Activated CD4-positive, alpha-beta T cell treated with anti-CD3 and anti-CD28 coated beads, Interleukin-2, amount 10 ng/mL, durations not matched to agents 24 days and 14 days (primary cell): Measurements from ENCODE around the gene UBE2E3. TPM values are rescaled to one million over a fixed set of nuclear protein-coding genes. Genes with fewer than 3 reads are reported as not detected.

ENCODE experiments used
- DNase-seq: peaks from one replicate; pipeline ENCODE4 v3.0.0; 2022
- H3K27ac Mint-ChIP-seq: one replicate; pipeline ENCODE4 v1.8.0; 2022; ENCODE audit warnings: mild to moderate bottlenecking, mixed read lengths
- H3K27me3 Mint-ChIP-seq: one replicate; pipeline ENCODE4 v1.8.0; 2022; ENCODE audit warnings: mixed read lengths
- H3K36me3 Mint-ChIP-seq: one replicate; pipeline ENCODE4 v1.8.0; 2022; ENCODE audit warnings: low read depth, mild to moderate bottlenecking, mixed read lengths
- H3K4me1 Mint-ChIP-seq: one replicate; pipeline ENCODE4 v1.8.0; 2021; ENCODE audit warnings: mixed read lengths
- H3K4me3 Mint-ChIP-seq: one replicate; pipeline ENCODE4 v1.8.0; 2022; ENCODE audit warnings: mild to moderate bottlenecking, moderate library complexity, mixed read lengths
- H3K9me3 Mint-ChIP-seq: one replicate; pipeline ENCODE4 v1.8.0; 2021; ENCODE audit warnings: mixed read lengths
- intact Hi-C: fragments of 100-400 bp; cut with micrococcal nuclease; formaldehyde crosslinking; loops from one replicate; pipeline ENCODE4 v1.15.1; 2023
- total RNA-seq: library from RNA; stranded (reverse); gene quantifications from 2 replicates; pipeline ENCODE4 v1.2.3, GENCODE V29; 2022

UBE2E3 gene
- total RNA-seq, 1 donor from 2014 or later, result 54.9 TPM

DNA sequence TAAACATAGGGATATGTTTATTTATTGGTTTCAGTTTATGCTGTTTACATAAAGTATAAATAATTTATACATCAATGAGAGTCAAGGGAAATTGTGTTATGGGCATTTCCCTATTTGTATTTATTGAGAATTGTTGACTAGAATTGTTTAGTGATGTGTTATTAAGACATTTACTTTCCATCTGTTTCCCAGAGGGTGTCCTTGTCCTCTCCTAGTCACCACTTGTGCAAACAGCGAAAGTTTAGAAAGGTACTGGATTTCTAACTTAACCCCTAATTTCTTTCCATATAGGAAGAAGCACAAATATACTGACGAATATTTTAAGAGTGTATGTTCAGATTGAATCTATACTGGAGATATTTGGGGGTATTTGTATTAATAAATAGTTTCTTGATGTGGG lies 6.7 kb downstream of the UBE2E3 start:
- intact Hi-C loops, result no loop called here
- Mint-ChIP-seq H3K4me3 (no peak overlapping the region), H3K4me1 (peaks cover 27% of the 10 kb centered on the region)

GRCh38 chr2:180990337-180990736 lies 9.9 kb downstream of the UBE2E3 start:
- Mint-ChIP-seq H3K4me1 (peaks cover 10% of the 10 kb centered on the region), H3K36me3 (peaks cover 8% of the 10 kb centered on the region), H3K9me3 (no peaks in the 10 kb centered on the region), H3K27ac (no peak overlapping the region), H3K27me3 (no peaks in the 10 kb centered on the region), H3K4me3 (no peak overlapping the region)
- DNase-seq, result no peak
- intact Hi-C loops, result no loop called here

More for the DNA sequence above, 6.7 kb downstream of the UBE2E3 start:
- Mint-ChIP-seq H3K27ac (no peak overlapping the region), H3K9me3 (no peaks in the 10 kb centered on the region), H3K27me3 (no peaks in the 10 kb centered on the region), H3K36me3 (peaks cover 26% of the 10 kb centered on the region)
- DNase-seq, result no peak

DNA sequence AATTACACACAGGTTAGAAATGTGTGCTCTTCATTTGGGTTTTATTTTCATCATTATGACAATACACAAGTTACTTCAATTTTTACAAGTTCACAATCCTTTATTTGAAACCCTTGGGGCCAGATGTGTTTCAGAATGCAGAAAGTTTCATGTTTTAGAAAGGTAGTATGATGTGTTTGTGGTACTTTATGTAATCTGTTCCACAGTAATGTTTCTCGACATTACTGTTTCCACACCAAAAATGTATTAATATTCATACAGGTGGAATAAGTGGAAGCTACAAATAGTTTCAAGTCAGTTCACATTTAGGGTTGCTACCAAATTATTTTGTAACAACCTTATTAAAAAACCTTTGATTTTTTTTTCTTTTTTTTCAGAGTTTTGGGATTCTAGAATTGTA lies 10.4 kb downstream of the UBE2E3 start:
- Mint-ChIP-seq H3K27ac (no peak overlapping the region), H3K4me1 (peaks cover 6% of the 10 kb centered on the region), H3K9me3 (no peaks in the 10 kb centered on the region), H3K36me3 (peaks cover 8% of the 10 kb centered on the region), H3K4me3 (no peak overlapping the region), H3K27me3 (no peaks in the 10 kb centered on the region)
- DNase-seq, result no peak
- intact Hi-C loops, result no loop called here

GRCh38 chr2:180991361-180991760 lies 11.0 kb downstream of the UBE2E3 start:
- no peak overlapping the region for H3K27ac Mint-ChIP-seq
- no peaks in the 10 kb centered on the region for H3K27me3 Mint-ChIP-seq
- intact Hi-C loops, result no loop called here
- no peak overlapping the region for H3K4me3 Mint-ChIP-seq
- peaks cover 8% of the 10 kb centered on the region for H3K36me3 Mint-ChIP-seq
- H3K9me3 Mint-ChIP-seq, result no peaks in the 10 kb centered on the region
- peaks cover 4% of the 10 kb centered on the region for H3K4me1 Mint-ChIP-seq
- no peak for DNase-seq

- no peak overlapping the region for H3K27ac Mint-ChIP-seq
- H3K4me3 Mint-ChIP-seq, result no peak overlapping the region
- peaks cover 8% of the 10 kb centered on the region for H3K36me3 Mint-ChIP-seq
- peaks cover 4% of the 10 kb centered on the region for H3K4me1 Mint-ChIP-seq
- intact Hi-C loops, result no loop called here
- H3K9me3 Mint-ChIP-seq, result no peaks in the 10 kb centered on the region
- no peaks in the 10 kb centered on the region for H3K27me3 Mint-ChIP-seq
- DNase-seq, result no peak
These were observed 11.4 kb downstream of the UBE2E3 start for GRCh38 chr2:180991820-180992219.

GRCh38 chr2:180992994-180993393 lies 12.6 kb downstream of the UBE2E3 start:
- H3K36me3 Mint-ChIP-seq, result peaks cover 8% of the 10 kb centered on the region
- intact Hi-C loops, result no loop called here
- no peaks in the 10 kb centered on the region for H3K9me3 Mint-ChIP-seq
- peaks cover 9% of the 10 kb centered on the region for H3K4me1 Mint-ChIP-seq
- DNase-seq, result no peak
- no peaks in the 10 kb centered on the region for H3K27me3 Mint-ChIP-seq
- H3K27ac Mint-ChIP-seq, result no peak overlapping the region
- no peak overlapping the region for H3K4me3 Mint-ChIP-seq

DNA sequence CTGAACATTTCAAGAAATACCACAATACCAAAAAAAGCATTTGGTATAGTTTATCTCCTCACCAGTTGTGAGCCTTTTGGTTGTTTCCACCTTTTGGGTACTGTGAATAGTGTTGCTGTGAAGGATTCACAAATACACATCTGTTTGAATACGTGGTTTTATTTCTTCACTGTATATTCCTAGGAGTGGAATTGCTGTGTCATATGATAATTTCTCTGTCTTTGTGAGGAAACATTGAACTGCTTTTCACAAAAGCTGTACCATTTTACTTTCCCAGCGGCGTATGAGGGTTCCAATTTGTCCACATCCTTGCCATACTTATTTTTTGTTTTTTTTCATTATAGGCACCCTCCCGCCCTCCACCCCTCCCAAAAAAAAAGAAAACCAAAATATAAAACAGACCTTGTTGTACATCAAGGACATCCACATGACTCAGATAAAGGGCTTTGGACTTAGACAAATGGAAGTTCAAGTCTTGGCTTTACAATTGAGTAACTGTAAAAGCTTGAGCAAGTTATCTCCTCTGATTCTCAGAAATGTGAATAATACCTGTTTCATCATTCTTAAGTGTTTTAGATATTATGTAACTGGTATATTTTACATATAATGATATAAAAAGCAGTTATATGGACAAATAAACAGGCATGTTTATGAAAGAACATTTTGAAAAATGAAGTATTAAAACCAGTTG lies 19.0 kb downstream of the UBE2E3 start:
- H3K27me3 Mint-ChIP-seq, result no peaks in the 10 kb centered on the region
- intact Hi-C loops, result no loop called here
- H3K36me3 Mint-ChIP-seq, result no peaks in the 10 kb centered on the region
- peaks cover 8% of the 10 kb centered on the region for H3K4me1 Mint-ChIP-seq
- H3K4me3 Mint-ChIP-seq, result no peak overlapping the region
- DNase-seq, result no peak
- no peak overlapping the region for H3K27ac Mint-ChIP-seq
- H3K9me3 Mint-ChIP-seq, result no peaks in the 10 kb centered on the region

DNA sequence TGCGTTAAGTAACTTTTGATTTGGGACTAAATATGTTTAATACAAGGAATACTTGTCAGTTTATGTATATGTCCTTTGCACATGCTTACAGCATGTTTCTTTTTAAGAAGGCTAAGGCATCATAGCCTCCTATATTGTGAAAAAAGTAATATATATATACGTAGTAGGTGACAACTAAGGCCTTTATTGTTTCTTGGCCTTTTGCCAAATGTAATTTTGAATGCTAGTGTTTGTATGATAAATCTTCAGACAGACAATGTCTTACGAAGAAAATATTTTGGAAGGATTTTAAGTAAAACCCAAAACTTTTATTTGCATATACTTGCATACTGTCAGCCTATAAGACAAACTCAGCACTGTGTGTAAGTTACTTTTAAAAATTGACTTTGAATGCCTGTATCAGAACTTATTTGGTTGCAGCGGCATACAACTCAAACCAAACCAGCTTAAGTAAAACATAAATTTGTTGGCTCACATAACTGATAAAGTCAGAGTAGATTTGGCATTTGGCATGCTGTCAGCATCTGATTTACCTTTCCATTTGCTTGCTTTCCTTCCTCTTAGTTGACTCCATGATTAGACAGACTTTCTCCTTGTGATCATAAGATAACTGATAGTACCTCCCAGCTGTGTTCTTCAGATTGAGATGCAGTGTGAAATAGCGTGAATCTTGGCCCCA lies 24.4 kb downstream of the UBE2E3 start:
- no peak for DNase-seq
- H3K27me3 Mint-ChIP-seq, result no peaks in the 10 kb centered on the region
- peaks cover 3% of the 10 kb centered on the region for H3K4me1 Mint-ChIP-seq
- no peaks in the 10 kb centered on the region for H3K36me3 Mint-ChIP-seq
- no peaks in the 10 kb centered on the region for H3K9me3 Mint-ChIP-seq
- H3K27ac Mint-ChIP-seq, result no peak overlapping the region
- intact Hi-C loops, result no loop called here
- H3K4me3 Mint-ChIP-seq, result no peak overlapping the region

DNA sequence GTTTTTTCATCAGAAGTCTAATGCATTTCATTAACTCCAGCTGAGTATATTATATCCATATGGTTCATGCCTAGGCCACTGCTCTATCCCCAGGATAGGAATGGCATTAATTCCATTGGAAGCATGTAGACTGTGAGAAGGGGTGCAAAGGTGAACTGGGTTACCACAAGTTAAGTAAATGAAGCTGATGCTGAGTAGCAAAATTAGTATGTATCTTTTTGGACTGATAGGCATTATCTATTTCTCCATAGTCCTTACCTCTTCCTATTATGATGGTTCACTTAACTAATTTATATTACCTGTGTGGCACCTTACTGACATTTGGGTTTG lies 24.9 kb downstream of the UBE2E3 start:
- intact Hi-C loops, result no loop called here
- Mint-ChIP-seq H3K27ac (no peak overlapping the region), H3K4me3 (no peak overlapping the region)

DNA sequence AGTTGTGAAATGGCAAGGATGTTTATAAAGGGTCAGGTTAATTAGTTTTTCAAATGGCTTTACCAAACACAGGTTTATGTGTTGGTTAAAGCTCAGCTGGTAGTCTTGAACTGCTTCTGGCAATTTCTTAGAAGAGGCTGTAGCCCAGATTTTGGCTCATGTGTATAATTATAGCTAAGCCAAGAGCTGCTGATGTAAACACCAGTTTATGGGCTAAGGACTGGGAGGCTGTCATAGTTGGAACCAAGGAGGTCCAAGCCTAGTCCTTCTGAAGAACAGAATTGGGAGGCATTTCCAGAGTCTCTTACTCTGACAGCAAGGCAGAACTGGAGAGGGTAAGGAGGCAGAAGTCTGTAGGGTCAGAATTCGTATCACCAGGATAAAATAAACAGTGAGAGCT lies 25.4 kb downstream of the UBE2E3 start:
- H3K27ac Mint-ChIP-seq, result no peak overlapping the region
- DNase-seq, result no peak
- no peaks in the 10 kb centered on the region for H3K36me3 Mint-ChIP-seq
- intact Hi-C loops, result no loop called here
- no peaks in the 10 kb centered on the region for H3K27me3 Mint-ChIP-seq
- no peaks in the 10 kb centered on the region for H3K9me3 Mint-ChIP-seq
- peaks cover 3% of the 10 kb centered on the region for H3K4me1 Mint-ChIP-seq
- no peak overlapping the region for H3K4me3 Mint-ChIP-seq

More for the DNA sequence above, 24.9 kb downstream of the UBE2E3 start:
- H3K27me3 Mint-ChIP-seq, result no peaks in the 10 kb centered on the region
- no peak for DNase-seq
- H3K4me1 Mint-ChIP-seq, result peaks cover 3% of the 10 kb centered on the region
- no peaks in the 10 kb centered on the region for H3K9me3 Mint-ChIP-seq
- H3K36me3 Mint-ChIP-seq, result no peaks in the 10 kb centered on the region

GRCh38 chr2:181007086-181007837 lies 26.9 kb downstream of the UBE2E3 start:
- intact Hi-C loops, result no loop called here
- Mint-ChIP-seq H3K27me3 (no peaks in the 10 kb centered on the region), H3K27ac (no peak overlapping the region), H3K36me3 (no peaks in the 10 kb centered on the region), H3K4me3 (no peak overlapping the region), H3K4me1 (peaks cover 3% of the 10 kb centered on the region), H3K9me3 (no peaks in the 10 kb centered on the region)
- no peak for DNase-seq

- no peaks in the 10 kb centered on the region for H3K36me3 Mint-ChIP-seq
- no peak overlapping the region for H3K4me3 Mint-ChIP-seq
- H3K27me3 Mint-ChIP-seq, result no peaks in the 10 kb centered on the region
- intact Hi-C loops, result no loop called here
- DNase-seq, result no peak
- H3K9me3 Mint-ChIP-seq, result no peaks in the 10 kb centered on the region
- H3K4me1 Mint-ChIP-seq, result no peaks in the 10 kb centered on the region
- H3K27ac Mint-ChIP-seq, result no peak overlapping the region
These were observed 28.0 kb downstream of the UBE2E3 start for GRCh38 chr2:181008407-181008806.

- Mint-ChIP-seq H3K9me3 (no peaks in the 10 kb centered on the region), H3K4me1 (peaks cover 6% of the 10 kb centered on the region), H3K4me3 (no peak overlapping the region), H3K27ac (no peak overlapping the region), H3K27me3 (no peaks in the 10 kb centered on the region), H3K36me3 (no peaks in the 10 kb centered on the region)
- intact Hi-C loops, result no loop called here
- no peak for DNase-seq
These were observed 40.9 kb downstream of the UBE2E3 start for GRCh38 chr2:181021199-181021789.

DNA sequence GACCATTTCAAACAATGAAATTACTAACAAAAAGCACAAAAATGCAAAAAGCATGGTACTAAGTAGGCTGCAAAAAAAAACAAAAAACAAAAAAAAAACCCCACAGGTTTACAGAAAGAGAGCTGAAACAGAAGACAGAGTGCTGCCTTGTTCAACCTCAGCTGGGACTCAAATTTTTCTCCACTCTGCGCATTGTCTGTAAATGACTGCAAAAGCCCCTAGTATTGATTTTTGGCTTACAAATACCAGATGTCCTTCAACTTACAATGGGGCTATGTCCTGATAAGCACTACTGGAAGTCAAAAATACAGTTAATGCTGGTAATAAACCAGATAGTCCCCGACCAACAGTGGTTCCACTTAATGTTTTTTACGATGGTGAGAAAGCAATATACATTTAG lies 42.2 kb downstream of the UBE2E3 start:
- intact Hi-C loops, result no loop called here
- H3K4me3 Mint-ChIP-seq, result no peak overlapping the region
- no peak overlapping the region for H3K27ac Mint-ChIP-seq
- peaks cover 7% of the 10 kb centered on the region for H3K4me1 Mint-ChIP-seq
- H3K27me3 Mint-ChIP-seq, result no peaks in the 10 kb centered on the region
- H3K9me3 Mint-ChIP-seq, result no peaks in the 10 kb centered on the region
- DNase-seq, result no peak
- H3K36me3 Mint-ChIP-seq, result no peaks in the 10 kb centered on the region
